Panc1 (cell line): Measurements from ENCODE around the gene SMIM15. TPM values are rescaled to one million over a fixed set of nuclear protein-coding genes. Genes with fewer than 3 reads are reported as not detected.

Experiments used
- ATAC-seq: fragments of 200-7000 bp; cut with Tn5 transposase; 2 replicates; pipeline ENCODE4 v1.9.1; 2020; ENCODE audit warnings: mild to moderate bottlenecking, moderate library complexity
- BruUV-seq: library from RNA; stranded (reverse); fragments of 400-500 nt; replicated peaks from 2 replicates; lab custom pipeline; 2021; lab: Mats Ljungman, UMichigan
- CTCF ChIA-PET: fragments of 300-600 bp; sonication (Branson Sonifier 250); formaldehyde crosslinking; loops from one replicate; lab custom pipeline; 2022; ENCODE audit warnings: antibody characterized with exemption; lab: Charles Lee
- POLR2A ChIA-PET: fragments of 300-600 bp; sonication (Branson Sonifier 250); formaldehyde crosslinking; loops from one replicate; lab custom pipeline; 2022; ENCODE audit warnings: antibody characterized with exemption; lab: Charles Lee
- DNase-seq: peaks from one replicate; pipeline ENCODE4 v3.0.0-alpha.2; 2010; ENCODE audit warnings: low read depth, low spot score
- H3K27ac ChIP-seq: 2 replicates; pipeline ENCODE4 v1.5.1; 2011; ENCODE audit warnings: mild to moderate bottlenecking, low read length, inconsistent platforms
- H3K27me3 ChIP-seq: fragments of 200-500 bp; sonication (Bioruptor generic); 2 replicates; pipeline ENCODE4 v1.6.0; 2014; ENCODE audit warnings: low read length, inconsistent platforms; ENCODE audit not compliant: control insufficient read depth, insufficient read depth
- H3K36me3 ChIP-seq: fragments of 200-500 bp; sonication (Bioruptor generic); 2 replicates; pipeline ENCODE4 v1.5.1; 2014; ENCODE audit warnings: inconsistent platforms, mild to moderate bottlenecking, low read length, moderate library complexity; ENCODE audit not compliant: control insufficient read depth, insufficient read depth
- H3K4me1 ChIP-seq: 2 replicates; pipeline ENCODE4 v1.5.1; 2011; ENCODE audit warnings: inconsistent platforms, mild to moderate bottlenecking, low read length, moderate library complexity; ENCODE audit not compliant: control insufficient read depth, insufficient read depth
- H3K4me3 ChIP-seq, 2 experiments: 2 replicates each; pipeline ENCODE4 v1.5.1; 2011 to 2012; ENCODE audit warnings: low read depth in 2 of 2, low read length in 2 of 2, mild to moderate bottlenecking in 2 of 2, inconsistent platforms in 1 of 2, moderate library complexity in 1 of 2
- H3K9me3 ChIP-seq: fragments of 200-500 bp; sonication (Bioruptor generic); 2 replicates; pipeline ENCODE4 v1.5.1; 2014; ENCODE audit warnings: low read depth, mild to moderate bottlenecking, inconsistent platforms, low read length, moderate library complexity; ENCODE audit not compliant: control insufficient read depth, insufficient read depth
- CTCF ChIP-seq: fragments of 450-650 bp; IDR thresholded peaks from 2 replicates; pipeline ENCODE4 v1.5.1; 2017; ENCODE audit warnings: mild to moderate bottlenecking
- POLR2AphosphoS5 ChIP-seq: IDR thresholded peaks from 2 replicates; pipeline ENCODE4 v1.6.1; 2012; ENCODE audit warnings: mild to moderate bottlenecking, low read depth, low read length, moderate library complexity
- SIN3A ChIP-seq: IDR thresholded peaks from 2 replicates; pipeline ENCODE4 v1.6.1; 2012; ENCODE audit warnings: low read depth, mild to moderate bottlenecking, low read length, moderate library complexity, borderline replicate concordance; ENCODE audit not compliant: insufficient read depth
- TCF7L2 ChIP-seq: IDR thresholded peaks from 2 replicates; pipeline ENCODE4 v1.6.1; 2011; ENCODE audit warnings: mild to moderate bottlenecking, low read depth, low read length, inconsistent platforms
- in situ Hi-C: cut with HindIII; loops from 2 replicates; pipeline ENCODE4 v1.10.0; 2016; ENCODE audit warnings: low sequenced_read_pairs, low pct_unique_long_range_greater_than_20kb
- intact Hi-C: fragments of 100-400 bp; cut with micrococcal nuclease; formaldehyde crosslinking; loops from one replicate; pipeline ENCODE4 v1.10.0; 2022; ENCODE audit not compliant: unreplicated experiment
- total RNA-seq: library from RNA; stranded (reverse); gene quantifications from one replicate; pipeline ENCODE4 v1.2.1, GENCODE V29; 2021; ENCODE audit not compliant: unreplicated experiment
- TF ChIP-seq, protein P1 (sequence below), 2 experiments: IDR thresholded peaks; 2 replicates each; pipeline ENCODE4 v1.6.1; 2011 to 2012; ENCODE audit warnings: low read depth in 2 of 2, control low read depth in 1 of 2, low read length in 1 of 2, mild to moderate bottlenecking in 1 of 2, moderate library complexity in 1 of 2; ENCODE audit not compliant: insufficient read depth in 1 of 2

SMIM15 gene
- total RNA-seq, 1 experiment from 2014 or later = 77.5 TPM

DNA sequence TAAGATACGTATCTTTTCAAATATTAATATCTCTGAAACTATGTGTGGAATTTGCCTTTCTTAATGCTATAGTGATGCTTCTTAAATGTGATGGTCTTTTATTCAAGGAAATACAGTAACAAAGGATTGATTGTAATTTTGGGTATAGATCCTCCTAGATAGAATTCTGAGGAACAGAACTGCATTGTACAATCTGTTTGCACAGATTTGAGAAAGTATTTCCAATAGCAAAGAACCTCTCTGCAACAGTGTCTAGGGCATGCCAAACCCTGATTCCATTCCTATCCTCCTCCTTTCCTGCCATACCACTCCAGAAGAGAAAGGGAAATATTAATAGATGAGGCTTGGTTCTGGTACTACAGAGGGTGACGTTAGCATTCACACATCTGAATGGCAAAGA is 10.4 kb downstream of the SMIM15 start:
- Histone ChIP-seq H3K4me1 (no peaks in the 10 kb centered on the region), H3K4me3 (no peak overlapping the region), H3K27me3 (no peaks in the 10 kb centered on the region), H3K27ac (no peak overlapping the region), H3K36me3 (no peaks in the 10 kb centered on the region), H3K9me3 (no peaks in the 10 kb centered on the region)
- ATAC-seq = peak; percentile 34; the same call in 1 of the 2 replicates
- intact Hi-C loops = no loop called here
- DNase-seq = no peak
- POLR2A ChIA-PET = no interaction called here
- in situ Hi-C loops = no loop called here
- BruUV-seq = no TSS peak
- TF ChIP-seq, protein P1, sequence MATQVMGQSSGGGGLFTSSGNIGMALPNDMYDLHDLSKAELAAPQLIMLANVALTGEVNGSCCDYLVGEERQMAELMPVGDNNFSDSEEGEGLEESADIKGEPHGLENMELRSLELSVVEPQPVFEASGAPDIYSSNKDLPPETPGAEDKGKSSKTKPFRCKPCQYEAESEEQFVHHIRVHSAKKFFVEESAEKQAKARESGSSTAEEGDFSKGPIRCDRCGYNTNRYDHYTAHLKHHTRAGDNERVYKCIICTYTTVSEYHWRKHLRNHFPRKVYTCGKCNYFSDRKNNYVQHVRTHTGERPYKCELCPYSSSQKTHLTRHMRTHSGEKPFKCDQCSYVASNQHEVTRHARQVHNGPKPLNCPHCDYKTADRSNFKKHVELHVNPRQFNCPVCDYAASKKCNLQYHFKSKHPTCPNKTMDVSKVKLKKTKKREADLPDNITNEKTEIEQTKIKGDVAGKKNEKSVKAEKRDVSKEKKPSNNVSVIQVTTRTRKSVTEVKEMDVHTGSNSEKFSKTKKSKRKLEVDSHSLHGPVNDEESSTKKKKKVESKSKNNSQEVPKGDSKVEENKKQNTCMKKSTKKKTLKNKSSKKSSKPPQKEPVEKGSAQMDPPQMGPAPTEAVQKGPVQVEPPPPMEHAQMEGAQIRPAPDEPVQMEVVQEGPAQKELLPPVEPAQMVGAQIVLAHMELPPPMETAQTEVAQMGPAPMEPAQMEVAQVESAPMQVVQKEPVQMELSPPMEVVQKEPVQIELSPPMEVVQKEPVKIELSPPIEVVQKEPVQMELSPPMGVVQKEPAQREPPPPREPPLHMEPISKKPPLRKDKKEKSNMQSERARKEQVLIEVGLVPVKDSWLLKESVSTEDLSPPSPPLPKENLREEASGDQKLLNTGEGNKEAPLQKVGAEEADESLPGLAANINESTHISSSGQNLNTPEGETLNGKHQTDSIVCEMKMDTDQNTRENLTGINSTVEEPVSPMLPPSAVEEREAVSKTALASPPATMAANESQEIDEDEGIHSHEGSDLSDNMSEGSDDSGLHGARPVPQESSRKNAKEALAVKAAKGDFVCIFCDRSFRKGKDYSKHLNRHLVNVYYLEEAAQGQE (IDR thresholded peaks at IDR 0.05; ENCODE audit: insufficient read depth in 1 of 2, low read depth in 2 of 2, low read length in 1 of 2) = no peak
- CTCF ChIA-PET = no interaction called here

- TF ChIP-seq TCF7L2 (no peak), SIN3A (no peak), POLR2AphosphoS5 (no peak), CTCF (no peak)
- TF ChIP-seq, protein P1 (IDR thresholded peaks at IDR 0.05; ENCODE audit: insufficient read depth in 1 of 2, low read depth in 2 of 2, low read length in 1 of 2) = no peak
- in situ Hi-C loops = no loop called here
- BruUV-seq = no TSS peak
- DNase-seq (no peak), ATAC-seq (no peak)
- POLR2A ChIA-PET = interaction anchor here (0.6 kb wide), 1 partner anchor 311 kb away, joined by 4 read pairs; no protein-coding TSS in a partner anchor
- CTCF ChIA-PET = no interaction called here
- no peaks in the 10 kb centered on the region for H3K36me3 ChIP-seq
- no peaks in the 10 kb centered on the region for H3K27me3 ChIP-seq
- no peak overlapping the region for H3K4me3 ChIP-seq
- no peak overlapping the region for H3K27ac ChIP-seq
- no peaks in the 10 kb centered on the region for H3K4me1 ChIP-seq
- intact Hi-C loops = no loop called here
- H3K9me3 ChIP-seq = no peaks in the 10 kb centered on the region
Measured at GRCh38 chr5:61148515-61148914, 13.8 kb downstream of the SMIM15 start.
